Activated naive CD8-positive, alpha-beta T cell treated with anti-CD3 and anti-CD28 coated beads, Interleukin-2, amount 50 U/mL, for 24 hours (primary cell): ENCODE measurements around the gene MYO1E.
"Not testable (repeated sequence)": the region's sequence is repeated elsewhere in the genome, so short reads cannot be mapped to it uniquely, and the experiment has no call there.

Source experiments
- ATAC-seq: fragments of 150-1000 bp; cut with Tn5 transposase; one replicate; pipeline ENCODE4 v1.10.0; 2021
- DNase-seq: peaks from one replicate; pipeline ENCODE4 v3.0.0; 2021
- H3K27ac Mint-ChIP-seq: one replicate; pipeline ENCODE4 v1.8.0; 2021; ENCODE audit warnings: mild to moderate bottlenecking, mixed read lengths
- H3K27me3 Mint-ChIP-seq: one replicate; pipeline ENCODE4 v1.8.0; 2021; ENCODE audit warnings: mixed read lengths
- H3K36me3 Mint-ChIP-seq: one replicate; pipeline ENCODE4 v1.8.0; 2021; ENCODE audit warnings: low read depth, mixed read lengths
- H3K4me1 Mint-ChIP-seq: one replicate; pipeline ENCODE4 v1.8.0; 2021; ENCODE audit warnings: mixed read lengths
- H3K4me3 Mint-ChIP-seq: one replicate; pipeline ENCODE4 v1.8.0; 2021; ENCODE audit warnings: mild to moderate bottlenecking, moderate library complexity, mixed read lengths
- H3K9me3 Mint-ChIP-seq: one replicate; pipeline ENCODE4 v1.8.0; 2021; ENCODE audit warnings: mixed read lengths

Gene MYO1E

DNA sequence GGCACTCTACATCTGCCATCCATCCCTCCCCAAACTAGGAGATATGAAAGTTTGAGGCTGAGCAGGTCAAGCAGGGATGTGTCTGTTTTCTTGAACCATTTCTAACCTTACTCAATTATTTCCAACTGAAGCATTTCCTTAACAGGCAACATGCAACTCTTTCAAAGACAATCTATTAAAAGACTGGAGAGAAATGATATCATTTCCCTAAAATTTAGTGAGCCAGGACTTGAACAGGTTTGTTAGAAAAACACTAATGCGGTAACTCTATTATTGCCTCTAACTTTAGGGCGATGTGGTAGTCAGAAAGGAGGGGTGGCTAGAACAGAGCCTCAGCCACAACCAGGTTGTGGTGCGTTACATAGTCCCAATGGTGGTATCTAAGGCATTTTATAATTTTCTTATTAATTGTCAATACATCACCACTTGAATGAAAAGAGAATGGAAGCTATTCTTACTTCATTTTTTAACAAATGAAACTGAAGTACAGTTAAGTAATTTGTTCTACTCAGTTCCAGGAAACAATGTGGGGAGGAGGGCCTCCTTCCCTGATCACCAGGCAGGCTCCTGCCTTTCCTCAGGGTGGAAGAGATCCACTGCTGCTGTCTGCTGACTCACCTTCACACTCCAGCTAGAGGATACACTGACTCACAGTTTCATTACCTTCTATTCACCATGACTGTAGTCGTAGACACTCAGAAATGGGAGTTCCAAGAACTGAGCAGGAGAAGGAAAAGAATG lies 22.8 kb downstream of the MYO1E start:
- peak; percentile 99 for ATAC-seq
- Mint-ChIP-seq H3K27ac (peak overlapping the region; percentile 84), H3K9me3 (no peaks in the 10 kb centered on the region), H3K27me3 (peaks cover 2% of the 10 kb centered on the region), H3K4me3 (peak overlapping the region; percentile 57), H3K36me3 (peaks cover 2% of the 10 kb centered on the region), H3K4me1 (peaks cover 52% of the 10 kb centered on the region)
- peak; percentile 25 for DNase-seq

DNA sequence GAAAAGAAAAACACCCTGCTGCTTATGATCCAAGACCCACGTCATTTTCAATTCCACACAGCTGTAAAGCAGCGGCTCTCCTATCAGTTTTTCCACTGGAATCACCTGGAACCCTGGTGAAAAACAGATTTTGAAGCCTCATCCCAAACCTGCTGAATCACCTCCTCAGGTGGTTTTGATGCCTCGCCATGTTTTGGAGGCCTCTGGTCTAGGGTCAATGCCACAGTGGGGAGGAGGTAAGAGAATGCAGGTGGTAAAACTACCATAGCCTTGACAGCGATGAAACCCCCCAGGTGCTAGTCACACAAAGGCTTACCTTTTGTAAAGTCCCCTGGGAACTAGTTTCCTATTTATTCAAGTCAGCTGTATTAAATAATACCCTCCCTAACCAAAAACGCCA lies 24.8 kb downstream of the MYO1E start:
- peaks cover 2% of the 10 kb centered on the region for H3K27me3 Mint-ChIP-seq
- no peak for DNase-seq
- ATAC-seq, result no peak
- H3K36me3 Mint-ChIP-seq, result peaks cover 2% of the 10 kb centered on the region
- H3K9me3 Mint-ChIP-seq, result no peaks in the 10 kb centered on the region
- H3K4me1 Mint-ChIP-seq, result peaks cover 40% of the 10 kb centered on the region
- no peak overlapping the region for H3K4me3 Mint-ChIP-seq
- H3K27ac Mint-ChIP-seq, result no peak overlapping the region

DNA sequence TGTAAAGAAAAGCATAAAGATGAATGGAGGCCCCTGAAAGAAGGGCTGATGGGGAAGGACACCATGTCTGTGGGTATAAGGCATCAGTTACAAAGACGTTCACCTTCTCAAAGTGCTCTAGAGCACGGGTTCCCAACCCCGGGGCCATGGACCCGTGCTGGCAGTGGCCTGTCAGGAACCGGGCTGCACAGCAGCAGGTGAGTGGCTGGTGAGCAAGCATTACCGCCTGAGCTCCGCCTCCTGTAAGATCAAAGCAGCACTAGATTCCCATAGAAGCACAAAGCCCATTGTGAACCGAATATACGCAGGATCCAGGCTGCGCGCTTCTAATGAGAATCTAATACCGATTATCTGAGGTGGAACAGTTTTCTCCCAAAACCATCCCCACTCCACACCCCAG lies 25.7 kb downstream of the MYO1E start:
- Mint-ChIP-seq H3K27ac (no peak overlapping the region), H3K36me3 (peaks cover 2% of the 10 kb centered on the region), H3K4me3 (no peak overlapping the region), H3K27me3 (peaks cover 2% of the 10 kb centered on the region), H3K4me1 (peaks cover 41% of the 10 kb centered on the region), H3K9me3 (peaks cover 3% of the 10 kb centered on the region)
- DNase-seq (no peak), ATAC-seq (no peak)

DNA sequence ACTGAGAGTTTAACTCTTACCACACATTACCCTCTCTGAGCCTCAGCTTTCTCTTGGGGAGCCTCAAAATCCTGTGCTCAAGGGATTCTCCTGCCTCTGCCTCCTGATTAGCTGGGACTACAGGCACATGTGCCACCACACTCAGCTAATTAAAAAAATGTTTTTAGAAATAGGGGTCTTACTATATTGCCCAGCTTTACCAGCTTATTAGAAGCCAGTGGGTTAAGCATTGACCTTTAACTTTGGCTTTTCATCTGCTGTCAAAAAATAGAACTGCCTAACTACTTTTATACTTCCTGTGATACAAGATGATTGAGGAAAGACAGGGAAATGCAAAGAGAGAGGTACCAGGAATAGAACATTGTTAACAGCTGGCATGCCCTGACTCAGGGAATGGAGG lies 27.3 kb downstream of the MYO1E start:
- no peak overlapping the region for H3K27ac Mint-ChIP-seq
- DNase-seq (no peak), ATAC-seq (no peak)
- H3K27me3 Mint-ChIP-seq, result peaks cover 2% of the 10 kb centered on the region
- peaks cover 4% of the 10 kb centered on the region for H3K9me3 Mint-ChIP-seq
- H3K4me3 Mint-ChIP-seq, result no peak overlapping the region
- peaks cover 2% of the 10 kb centered on the region for H3K36me3 Mint-ChIP-seq
- H3K4me1 Mint-ChIP-seq, result peaks cover 26% of the 10 kb centered on the region

DNA sequence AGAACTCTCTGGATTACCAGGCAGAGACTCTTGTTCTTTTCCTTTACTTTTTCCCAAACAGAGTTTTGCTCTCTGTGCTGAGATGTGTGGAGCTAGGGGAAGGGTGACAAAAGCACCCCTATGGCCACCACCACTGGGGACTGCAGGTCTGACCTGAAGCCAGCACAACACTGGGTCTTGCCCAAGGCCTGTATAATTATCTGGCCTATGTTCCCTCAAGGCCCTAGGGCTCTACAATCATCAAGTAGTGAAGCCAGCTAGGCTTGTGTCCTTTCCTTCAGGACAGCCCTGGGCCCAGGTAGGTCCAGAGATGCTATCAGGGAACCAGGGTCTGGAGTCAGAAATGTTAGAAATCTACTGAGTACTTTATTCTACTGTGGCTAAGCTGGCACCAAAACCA lies 28.4 kb downstream of the MYO1E start:
- H3K27ac Mint-ChIP-seq, result no peak overlapping the region
- H3K36me3 Mint-ChIP-seq, result no peaks in the 10 kb centered on the region
- H3K4me3 Mint-ChIP-seq, result no peak overlapping the region
- DNase-seq, result no peak
- ATAC-seq, result no peak
- peaks cover 4% of the 10 kb centered on the region for H3K9me3 Mint-ChIP-seq
- H3K4me1 Mint-ChIP-seq, result peaks cover 16% of the 10 kb centered on the region
- peaks cover 2% of the 10 kb centered on the region for H3K27me3 Mint-ChIP-seq

DNA sequence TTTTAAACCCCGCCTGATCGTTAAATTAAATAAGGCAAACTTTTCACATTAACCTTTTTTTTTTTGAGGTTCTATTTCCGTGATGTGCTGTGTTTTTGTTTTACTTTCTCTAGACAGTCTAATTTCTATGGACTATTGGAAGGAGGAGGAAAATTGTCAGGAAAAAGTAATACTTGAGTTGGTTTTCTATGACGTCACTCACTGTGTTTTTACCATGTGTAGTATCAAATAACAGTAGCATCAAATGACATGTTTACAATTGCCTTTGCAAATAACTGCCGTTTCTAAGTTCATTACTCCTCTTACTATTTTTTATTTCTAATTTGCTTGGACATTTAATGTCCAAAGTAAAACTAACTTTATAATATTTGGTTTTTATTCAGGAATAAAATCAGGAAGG lies 32.3 kb downstream of the MYO1E start:
- Mint-ChIP-seq H3K27ac (no peak overlapping the region), H3K9me3 (peaks cover 4% of the 10 kb centered on the region), H3K27me3 (peaks cover 2% of the 10 kb centered on the region), H3K36me3 (no peaks in the 10 kb centered on the region), H3K4me1 (peaks cover 11% of the 10 kb centered on the region), H3K4me3 (no peak overlapping the region)
- ATAC-seq (no peak), DNase-seq (no peak)

DNA sequence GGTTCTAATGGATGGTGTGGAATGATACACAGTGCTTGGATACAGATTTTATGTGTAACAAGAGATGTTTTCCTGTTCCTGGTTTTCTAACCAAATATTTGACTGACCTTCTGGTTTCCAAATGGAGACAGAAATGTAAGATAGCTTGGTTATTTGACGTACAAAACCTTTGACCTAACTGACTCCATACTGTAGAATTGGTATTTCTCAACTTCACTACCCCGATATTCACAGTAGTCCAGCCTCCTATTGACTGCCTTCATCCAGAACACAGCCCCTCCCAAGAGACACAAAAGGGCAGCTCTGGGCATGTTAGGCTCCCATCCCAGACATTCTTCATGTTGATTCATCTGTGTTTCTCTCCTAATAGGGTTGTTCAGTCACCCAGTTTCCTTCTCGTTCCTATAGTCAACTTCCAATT lies 33.4 kb downstream of the MYO1E start:
- Mint-ChIP-seq H3K9me3 (peaks cover 4% of the 10 kb centered on the region), H3K27ac (no peak overlapping the region), H3K36me3 (no peaks in the 10 kb centered on the region), H3K4me3 (no peak overlapping the region), H3K4me1 (peaks cover 8% of the 10 kb centered on the region), H3K27me3 (peaks cover 2% of the 10 kb centered on the region)
- ATAC-seq (no peak), DNase-seq (no peak)

DNA sequence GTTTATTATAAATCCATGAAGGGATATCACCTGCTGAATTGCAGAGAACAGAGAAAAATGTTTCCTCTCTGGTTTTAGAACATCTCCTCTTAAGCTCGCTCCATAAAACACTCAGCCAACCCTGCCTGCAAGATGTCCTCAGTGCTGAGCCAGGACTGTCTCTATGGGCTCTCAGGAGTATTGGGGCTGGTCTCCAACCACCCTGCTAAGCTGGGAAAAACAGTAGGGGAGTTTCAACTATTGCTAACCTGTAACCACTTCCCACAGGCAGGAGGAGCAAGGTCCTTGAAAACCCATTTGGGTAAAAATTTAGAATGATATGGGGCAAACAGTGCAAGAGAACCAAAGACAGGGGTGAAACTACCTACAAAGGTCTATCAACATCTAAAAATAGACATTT lies 34.3 kb downstream of the MYO1E start:
- Mint-ChIP-seq H3K9me3 (peaks cover 4% of the 10 kb centered on the region), H3K27me3 (peaks cover 2% of the 10 kb centered on the region), H3K27ac (no peak overlapping the region), H3K4me1 (peaks cover 8% of the 10 kb centered on the region), H3K36me3 (no peaks in the 10 kb centered on the region), H3K4me3 (no peak overlapping the region)
- DNase-seq, result no peak
- no peak for ATAC-seq

DNA sequence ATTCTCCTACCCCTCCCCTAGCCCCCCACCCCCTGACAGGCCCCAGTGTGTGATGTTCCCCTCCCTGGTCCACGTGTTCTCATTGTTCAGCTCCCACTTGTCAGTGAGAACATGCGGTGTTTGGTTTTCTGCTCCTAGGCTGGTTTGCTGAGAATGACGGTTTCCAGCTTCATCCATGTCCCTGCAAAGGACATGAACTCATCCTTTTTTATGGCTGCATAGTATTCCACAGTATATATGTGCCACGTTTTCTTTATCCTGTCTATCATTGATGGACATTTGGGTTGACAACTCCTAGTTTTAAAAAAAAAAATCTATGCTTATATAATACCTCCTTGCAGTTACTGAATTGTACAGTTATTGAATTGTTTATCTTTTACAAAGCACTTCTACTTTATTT lies 35.9 kb downstream of the MYO1E start:
- DNase-seq, H3K27ac Mint-ChIP-seq, H3K27me3 Mint-ChIP-seq, H3K36me3 Mint-ChIP-seq, H3K4me1 Mint-ChIP-seq, ATAC-seq, H3K4me3 Mint-ChIP-seq, H3K9me3 Mint-ChIP-seq: not testable (repeated sequence)

DNA sequence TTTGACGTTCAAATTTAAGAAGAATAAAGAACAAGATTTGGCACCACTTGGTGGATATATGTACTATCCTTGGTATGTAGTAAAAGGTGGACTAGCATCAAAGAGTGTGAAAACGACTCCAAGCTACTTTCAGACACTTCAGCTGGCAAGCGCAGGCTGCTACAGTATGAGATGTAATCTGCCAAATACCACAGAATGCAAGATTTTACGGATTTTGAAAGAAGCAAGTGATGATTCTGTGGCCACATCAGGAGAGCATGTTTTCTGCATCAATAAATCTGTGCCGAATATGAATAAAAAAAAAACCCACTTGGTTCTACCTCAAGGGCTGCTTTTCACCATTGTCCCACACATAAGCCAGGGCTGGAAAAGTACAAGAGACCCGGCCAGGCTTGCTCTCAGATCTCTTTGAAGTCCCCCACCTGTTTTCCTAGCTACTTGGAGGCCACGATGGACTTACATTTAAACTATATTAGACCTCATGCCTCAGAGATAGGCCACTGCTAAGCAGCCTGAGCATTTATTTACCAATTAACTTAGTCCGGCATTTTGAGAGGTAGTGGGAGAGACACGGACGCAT lies 37.4 kb downstream of the MYO1E start:
- H3K36me3 Mint-ChIP-seq, result no peaks in the 10 kb centered on the region
- ATAC-seq, result no peak
- H3K4me3 Mint-ChIP-seq, result no peak overlapping the region
- no peaks in the 10 kb centered on the region for H3K9me3 Mint-ChIP-seq
- no peak overlapping the region for H3K27ac Mint-ChIP-seq
- no peaks in the 10 kb centered on the region for H3K27me3 Mint-ChIP-seq
- no peak for DNase-seq
- peaks cover 3% of the 10 kb centered on the region for H3K4me1 Mint-ChIP-seq

DNA sequence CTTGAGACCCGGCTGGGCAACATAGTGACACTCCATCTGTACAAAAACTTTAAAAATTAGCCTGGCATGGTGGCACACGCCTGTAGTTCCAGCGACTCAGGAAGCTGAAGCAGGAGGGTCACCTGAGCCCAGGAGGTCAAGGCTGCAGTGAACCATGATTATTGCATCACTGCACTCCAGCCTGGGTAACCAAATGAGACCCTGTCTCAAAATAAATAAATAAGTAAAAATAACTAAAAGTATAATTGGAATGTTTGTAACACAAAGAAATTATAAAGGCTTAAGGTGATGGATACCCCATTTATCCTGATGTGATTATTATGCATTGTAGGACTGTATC lies 38.6 kb downstream of the MYO1E start:
- no peak overlapping the region for H3K4me3 Mint-ChIP-seq
- no peaks in the 10 kb centered on the region for H3K36me3 Mint-ChIP-seq
- H3K27ac Mint-ChIP-seq, result no peak overlapping the region
- ATAC-seq (no peak), DNase-seq (no peak)
- no peaks in the 10 kb centered on the region for H3K9me3 Mint-ChIP-seq
- H3K4me1 Mint-ChIP-seq, result peaks cover 3% of the 10 kb centered on the region
- no peaks in the 10 kb centered on the region for H3K27me3 Mint-ChIP-seq

DNA sequence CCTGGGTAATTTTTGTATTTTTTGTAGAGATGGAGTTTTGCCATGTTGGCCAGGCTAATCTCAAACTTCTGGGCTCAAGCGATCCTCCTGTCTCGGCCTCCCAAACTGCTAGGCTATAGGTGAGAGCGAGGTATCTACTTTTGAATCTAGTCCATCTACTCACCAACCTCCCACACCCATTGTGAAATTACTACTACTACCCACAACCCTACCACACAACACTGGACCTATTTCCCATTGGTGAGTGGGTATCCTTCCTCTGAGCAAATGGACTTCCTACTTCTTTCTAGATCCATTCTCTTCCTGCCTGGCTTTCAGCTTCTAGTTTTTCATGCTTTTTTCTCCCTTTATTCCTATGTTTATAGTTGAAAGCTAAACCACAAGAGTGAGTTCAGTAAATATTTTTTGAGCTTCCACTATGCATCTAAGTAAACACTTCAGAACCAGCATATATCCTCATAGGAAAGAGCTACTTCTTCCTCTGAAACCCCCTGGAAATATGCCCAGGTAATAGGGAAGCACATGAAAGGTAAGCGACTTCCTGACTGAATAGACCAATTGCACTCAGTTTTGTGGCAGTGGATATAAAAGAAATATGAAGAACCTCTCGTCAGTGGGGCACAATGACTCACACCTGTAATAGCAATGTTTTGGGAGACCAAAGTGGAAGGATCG lies 39.1 kb downstream of the MYO1E start:
- ATAC-seq (no peak), DNase-seq (no peak)
- Mint-ChIP-seq H3K27ac (no peak overlapping the region), H3K4me3 (no peak overlapping the region), H3K27me3 (no peaks in the 10 kb centered on the region), H3K4me1 (peaks cover 5% of the 10 kb centered on the region), H3K36me3 (no peaks in the 10 kb centered on the region), H3K9me3 (no peaks in the 10 kb centered on the region)

DNA sequence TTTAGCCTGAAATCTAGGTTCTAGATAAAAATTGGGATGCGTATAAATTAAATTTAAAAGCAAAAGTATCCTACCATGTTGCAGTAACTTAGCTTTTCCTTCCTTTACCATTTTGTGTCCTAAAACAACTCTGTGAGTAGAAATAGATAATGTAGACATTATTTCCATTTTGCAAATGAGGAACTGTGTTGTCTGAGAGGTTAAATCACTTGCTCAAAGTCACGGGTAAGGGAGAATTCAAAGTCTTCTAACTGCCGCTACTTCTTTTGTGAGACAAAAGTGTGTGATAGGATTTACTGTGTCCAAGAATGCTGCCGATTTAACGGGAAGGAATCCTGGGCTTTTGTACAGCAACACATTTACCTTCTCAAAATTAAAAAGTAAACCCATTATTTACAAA lies 40.7 kb downstream of the MYO1E start:
- Mint-ChIP-seq H3K36me3 (no peaks in the 10 kb centered on the region), H3K4me3 (no peak overlapping the region), H3K27me3 (no peaks in the 10 kb centered on the region), H3K9me3 (no peaks in the 10 kb centered on the region), H3K4me1 (peaks cover 13% of the 10 kb centered on the region), H3K27ac (no peak overlapping the region)
- ATAC-seq (no peak), DNase-seq (no peak)

- Mint-ChIP-seq H3K9me3 (no peaks in the 10 kb centered on the region), H3K36me3 (no peaks in the 10 kb centered on the region), H3K27ac (no peak overlapping the region), H3K4me3 (no peak overlapping the region), H3K4me1 (peaks cover 16% of the 10 kb centered on the region), H3K27me3 (no peaks in the 10 kb centered on the region)
- DNase-seq (no peak), ATAC-seq (no peak)
Observed at GRCh38 chr15:59330649-59331048, 42.0 kb downstream of the MYO1E start.

DNA sequence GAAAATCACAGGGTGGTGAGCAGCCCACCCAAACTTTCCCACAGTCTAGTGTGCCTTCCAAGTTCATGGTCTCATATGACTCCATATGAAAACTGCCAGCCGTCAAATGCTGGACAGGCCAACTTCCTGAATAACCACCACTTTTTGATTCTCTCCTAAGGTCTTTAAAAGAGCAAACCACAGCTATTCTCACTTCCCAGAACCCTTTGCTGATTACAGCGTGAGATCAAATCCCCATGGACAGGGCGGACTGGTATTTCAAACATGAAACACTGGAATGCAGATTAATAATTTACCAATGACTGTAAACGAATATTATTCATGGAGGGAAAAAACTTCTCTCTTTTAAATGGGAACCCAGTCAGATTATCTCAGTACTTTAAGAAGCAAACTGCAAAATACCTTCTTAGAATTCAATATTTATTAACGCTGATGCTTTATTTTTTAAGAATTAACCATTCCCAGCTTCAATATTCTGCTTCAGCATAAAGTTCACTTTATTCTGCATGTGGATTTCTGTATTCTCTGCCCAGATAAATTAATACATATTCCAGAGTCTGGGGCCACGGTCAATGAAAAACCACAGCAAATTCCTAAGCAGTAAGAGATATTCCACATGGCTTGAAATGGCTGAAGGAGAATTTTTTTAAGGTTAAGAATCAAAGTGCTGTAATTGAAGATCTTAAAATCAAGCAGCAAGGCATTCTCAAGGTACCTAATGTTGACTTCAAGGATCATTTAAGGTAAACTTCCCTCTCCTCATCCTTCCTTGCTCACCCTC lies 42.9 kb downstream of the MYO1E start:
- no peak overlapping the region for H3K4me3 Mint-ChIP-seq
- no peak for DNase-seq
- H3K27me3 Mint-ChIP-seq, result no peaks in the 10 kb centered on the region
- H3K27ac Mint-ChIP-seq, result no peak overlapping the region
- no peaks in the 10 kb centered on the region for H3K9me3 Mint-ChIP-seq
- H3K36me3 Mint-ChIP-seq, result no peaks in the 10 kb centered on the region
- peaks cover 16% of the 10 kb centered on the region for H3K4me1 Mint-ChIP-seq
- no peak for ATAC-seq
